GM20431 (cell line): ENCODE measurements around the gene GABRG3.
"Not testable (repeated sequence)": the region's sequence is repeated elsewhere in the genome, so short reads cannot be mapped to it uniquely, and the experiment has no call there.

Source experiments
- in situ Hi-C: fragments of 300-500 bp; cut with MseI, MboI; formaldehyde crosslinking; loops from one replicate; pipeline ENCODE4 v1.15.0; 2020; ENCODE audit warnings: low sequenced_read_pairs; ENCODE audit not compliant: unreplicated experiment

GABRG3 gene

GRCh38 chr15:27165590-27165989 lies 194.6 kb downstream of the GABRG3 start:
- in situ Hi-C loops: no loop called here

GRCh38 chr15:27166917-27167316 lies 195.9 kb downstream of the GABRG3 start:
- in situ Hi-C loops: no loop called here

DNA sequence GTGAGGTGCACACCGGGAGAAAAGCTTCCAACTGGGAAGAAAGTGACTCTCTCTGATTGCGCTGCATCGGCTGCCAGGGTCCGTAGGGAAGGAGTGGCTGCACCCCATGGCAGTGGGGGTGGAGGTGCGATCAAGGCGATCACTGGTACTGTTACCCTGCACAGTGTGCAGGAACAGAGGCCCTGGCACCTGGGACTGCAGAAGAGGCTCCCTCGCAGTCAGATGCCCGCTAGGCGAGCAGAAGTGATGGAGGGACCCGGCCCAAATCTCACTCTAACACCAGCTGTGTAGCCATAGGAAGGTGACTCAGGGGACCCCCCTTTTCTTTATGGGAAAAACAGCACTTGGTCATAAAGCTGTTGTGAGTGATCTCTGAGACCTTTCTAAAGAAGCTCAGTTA lies 196.8 kb downstream of the GABRG3 start:
- in situ Hi-C loops: no loop called here

GRCh38 chr15:27170851-27171250 lies 199.9 kb downstream of the GABRG3 start:
- in situ Hi-C loops: no loop called here

DNA sequence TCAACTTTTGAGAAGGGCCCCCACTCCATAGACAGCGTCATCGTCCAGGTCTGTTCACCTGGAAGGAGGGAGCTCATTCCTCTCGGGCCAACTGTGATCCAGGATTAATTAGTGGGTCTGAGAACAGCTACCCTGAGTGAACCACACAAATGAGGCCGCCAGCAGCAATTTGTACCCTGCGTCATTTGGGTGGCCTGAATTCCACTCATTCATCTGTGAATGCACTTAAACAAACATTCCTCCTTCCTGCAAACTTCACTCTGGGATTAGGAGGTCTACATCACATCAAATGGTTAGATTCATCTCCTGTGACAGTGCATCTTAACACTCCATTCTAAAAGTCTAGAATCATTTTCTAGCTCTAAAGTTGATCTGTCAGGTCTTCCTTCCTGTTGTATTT lies 201.8 kb downstream of the GABRG3 start:
- in situ Hi-C loops: no loop called here

GRCh38 chr15:27175472-27176153 lies 204.6 kb downstream of the GABRG3 start:
- in situ Hi-C loops: no loop called here

GRCh38 chr15:27176785-27177406 lies 205.9 kb downstream of the GABRG3 start:
- in situ Hi-C loops: no loop called here

- in situ Hi-C loops: no loop called here
Observed at GRCh38 chr15:27179789-27180188, 208.8 kb downstream of the GABRG3 start.

DNA sequence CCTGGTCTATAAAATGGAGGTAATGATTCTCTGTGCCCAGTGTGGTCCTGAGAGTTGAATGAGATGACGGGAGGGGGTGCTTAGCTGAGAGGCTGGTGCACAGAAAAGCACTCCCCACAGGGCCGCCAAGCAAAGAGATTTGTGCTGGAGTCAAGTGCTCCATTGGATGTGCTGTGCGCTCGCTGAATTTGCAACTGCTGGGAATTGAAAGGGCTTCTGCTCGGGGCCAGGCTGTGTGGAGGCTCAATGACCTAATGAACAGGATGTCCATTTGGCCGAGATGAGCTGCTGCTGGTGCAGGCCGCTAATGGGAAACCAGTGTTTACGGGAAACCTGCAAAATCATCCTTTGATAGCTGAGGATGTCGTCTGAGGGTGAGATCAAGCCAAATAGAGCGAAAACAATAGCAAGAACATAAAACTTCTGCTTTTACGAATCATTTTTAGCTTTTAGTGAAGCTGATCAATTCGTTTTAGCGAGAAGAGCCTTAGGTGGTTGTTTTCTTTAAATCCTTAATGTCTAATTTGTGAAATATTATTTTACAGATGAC lies 211.7 kb downstream of the GABRG3 start:
- in situ Hi-C loops: no loop called here

- in situ Hi-C loops: no loop called here
Observed at GRCh38 chr15:27183201-27183600, 212.2 kb downstream of the GABRG3 start.

- in situ Hi-C loops: not testable (repeated sequence)
Observed at GRCh38 chr15:27191515-27191914, 220.5 kb downstream of the GABRG3 start.

DNA sequence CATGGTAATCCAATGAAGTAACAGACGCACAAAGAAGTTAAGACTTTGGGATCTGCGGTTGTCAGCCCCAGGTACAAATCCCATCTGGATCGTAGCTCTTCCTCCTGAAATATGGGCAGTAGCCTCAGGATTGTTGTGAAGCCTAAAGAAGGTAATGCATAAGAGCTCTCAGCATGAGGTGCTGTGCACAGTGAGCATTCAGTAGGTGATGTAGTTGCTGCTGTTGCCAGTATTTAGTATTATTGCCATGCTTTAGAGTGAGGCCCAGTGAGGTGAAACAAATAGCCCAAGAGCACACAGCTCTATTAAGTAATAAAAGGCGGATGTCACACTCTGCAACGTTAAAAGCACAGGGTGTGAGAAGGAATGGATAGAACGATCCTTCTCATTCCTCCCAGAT lies 225.7 kb downstream of the GABRG3 start:
- in situ Hi-C loops: no loop called here

- in situ Hi-C loops: no loop called here
Observed at GRCh38 chr15:27201425-27201824, 230.4 kb downstream of the GABRG3 start.

DNA sequence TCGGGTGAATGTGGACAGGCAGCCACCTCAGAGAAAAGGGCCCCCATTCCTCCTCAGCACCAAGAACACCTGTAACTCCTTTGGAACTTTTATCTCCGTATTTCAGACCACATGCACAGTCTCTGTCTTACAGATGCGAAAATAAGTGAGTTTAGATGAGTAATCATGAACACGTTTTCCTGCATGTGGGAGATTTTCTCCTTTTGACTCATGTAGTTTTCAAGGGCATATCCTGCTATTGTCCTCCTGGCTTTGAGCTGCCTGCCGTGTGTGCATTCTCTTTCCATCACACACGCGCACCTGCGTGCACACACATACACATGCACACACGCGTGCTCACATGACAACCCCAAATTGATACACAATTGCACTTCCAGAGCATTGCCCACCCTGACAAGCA lies 239.2 kb downstream of the GABRG3 start:
- in situ Hi-C loops: no loop called here

- in situ Hi-C loops: no loop called here
Observed at GRCh38 chr15:27214032-27214431, 243.1 kb downstream of the GABRG3 start.

DNA sequence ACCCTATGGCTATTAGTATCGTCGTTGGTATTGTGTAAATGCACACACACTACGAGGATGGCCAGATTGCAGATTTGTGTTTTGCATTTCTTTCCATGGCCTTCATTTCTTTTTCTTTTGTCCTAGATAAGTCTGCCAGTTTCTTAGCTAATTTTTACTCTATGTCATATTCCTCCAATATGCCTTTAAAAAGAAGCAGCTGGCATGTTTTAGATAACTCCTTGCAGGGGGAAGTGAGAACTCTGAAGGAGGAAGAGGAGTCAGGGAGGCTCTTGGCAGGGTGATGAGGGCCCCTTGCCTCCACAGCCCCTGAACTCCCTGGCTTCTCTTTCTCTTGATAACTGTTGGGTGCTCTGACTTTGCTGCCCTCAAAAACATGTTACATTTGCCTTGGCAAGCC lies 244.0 kb downstream of the GABRG3 start:
- in situ Hi-C loops: no loop called here

DNA sequence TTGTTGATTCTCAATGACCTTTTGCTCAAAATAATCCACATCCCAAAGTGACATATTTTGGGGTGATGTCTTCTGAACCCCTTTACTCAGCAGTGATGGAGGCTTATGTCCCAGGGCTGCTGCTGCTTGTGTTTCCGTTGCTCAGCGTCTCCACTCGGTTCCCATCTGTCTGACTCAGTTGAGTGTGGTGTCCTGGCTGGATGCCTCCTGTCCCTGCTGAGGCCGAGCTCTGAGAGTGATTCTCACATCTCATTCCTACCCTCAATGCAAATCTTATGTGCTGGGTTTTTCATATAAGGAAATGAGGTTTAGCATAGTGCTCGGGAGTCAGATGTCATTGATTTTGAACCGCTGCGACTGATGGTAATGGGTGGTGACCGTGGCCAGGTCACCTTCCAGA lies 247.4 kb downstream of the GABRG3 start:
- in situ Hi-C loops: no loop called here

DNA sequence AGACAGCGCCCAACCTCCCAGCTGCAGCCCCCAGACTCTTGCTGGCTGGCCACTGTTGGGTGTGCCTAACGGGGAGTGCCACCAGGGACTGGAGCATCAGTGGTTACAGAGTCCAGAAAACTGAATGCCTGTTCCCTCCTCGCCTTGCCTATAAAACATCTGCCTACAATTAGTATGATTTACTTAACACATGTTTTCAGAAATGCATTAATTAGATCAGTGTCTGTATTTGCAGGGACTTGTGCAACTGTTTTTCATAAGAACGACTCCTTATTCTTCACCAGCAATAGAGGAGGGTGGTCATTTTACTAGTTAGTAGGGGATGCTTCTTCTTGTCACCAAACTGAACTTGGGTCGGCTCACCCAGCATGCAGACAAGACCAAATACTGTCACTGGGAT lies 248.7 kb downstream of the GABRG3 start:
- in situ Hi-C loops: no loop called here

GRCh38 chr15:27220199-27220598 lies 249.2 kb downstream of the GABRG3 start:
- in situ Hi-C loops: no loop called here

DNA sequence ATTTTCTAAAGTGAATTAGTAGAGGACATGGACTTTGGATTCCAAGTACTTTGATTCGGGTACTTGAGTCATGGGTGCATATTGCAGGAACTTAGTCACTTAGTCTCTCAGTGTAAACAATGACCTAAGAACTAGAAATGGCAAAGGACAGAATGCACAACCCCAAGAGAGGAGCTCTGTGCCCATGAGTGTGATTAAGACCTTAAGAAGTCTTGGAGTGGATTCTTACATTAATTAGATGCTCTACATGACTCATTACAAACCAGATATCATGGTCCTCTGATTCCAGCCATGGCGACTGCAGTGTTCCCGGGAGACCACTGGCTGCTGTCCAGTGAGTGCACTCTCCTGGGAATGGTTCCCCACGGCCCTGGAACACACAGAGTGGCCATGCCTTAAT lies 251.5 kb downstream of the GABRG3 start:
- in situ Hi-C loops: no loop called here

GRCh38 chr15:27223179-27223578 lies 252.2 kb downstream of the GABRG3 start:
- in situ Hi-C loops: no loop called here

DNA sequence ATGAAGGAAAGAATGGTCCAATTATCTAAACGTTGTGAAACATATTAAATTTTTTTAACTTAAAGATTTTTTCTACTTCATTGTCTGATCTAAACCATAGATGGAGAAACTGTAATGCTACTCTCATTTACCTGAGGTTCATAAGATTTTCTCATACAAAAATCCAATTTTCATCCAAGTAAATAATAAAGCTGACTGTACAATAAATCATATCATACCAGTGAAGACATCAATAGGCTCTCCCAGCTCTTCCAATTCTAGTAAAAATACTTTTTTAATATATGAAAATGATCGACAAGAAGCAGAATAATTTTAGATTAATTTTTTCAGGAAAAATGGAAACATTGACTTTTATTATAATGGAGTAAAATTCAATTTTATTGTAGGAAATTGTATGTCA lies 260.8 kb downstream of the GABRG3 start:
- in situ Hi-C loops: no loop called here
